Mucosa of rectum (tissue), 2 donors: ENCODE measurements around the gene CST9.

Experiments
- H3K27ac ChIP-seq, 2 donors: one replicate each; pipeline ENCODE4 v1.7.0; 2013; ENCODE audit warnings: inconsistent platforms in 2 of 2, low read depth in 2 of 2, low read length in 2 of 2
- H3K27me3 ChIP-seq, 2 donors: one replicate each; pipeline ENCODE4 v1.7.0; 2013; ENCODE audit warnings: low read length in 2 of 2; ENCODE audit not compliant: control insufficient read depth in 2 of 2, insufficient read depth in 2 of 2
- H3K36me3 ChIP-seq, 2 donors: one replicate each; pipeline ENCODE4 v1.7.0; 2013; ENCODE audit warnings: low read length in 2 of 2; ENCODE audit not compliant: control insufficient read depth in 2 of 2, insufficient read depth in 2 of 2
- H3K4me1 ChIP-seq, 2 donors: one replicate each; pipeline ENCODE4 v1.7.0; 2013; ENCODE audit warnings: low read length in 2 of 2, mild to moderate bottlenecking in 1 of 2; ENCODE audit not compliant: control insufficient read depth in 2 of 2, insufficient read depth in 2 of 2
- H3K4me3 ChIP-seq, 2 donors: one replicate each; pipeline ENCODE4 v1.7.0; 2013; ENCODE audit warnings: low read length in 2 of 2
- H3K9ac ChIP-seq, 2 donors: one replicate each; pipeline ENCODE4 v1.7.0; 2013; ENCODE audit warnings: low read length in 2 of 2, low read depth in 1 of 2, mild to moderate bottlenecking in 1 of 2
- H3K9me3 ChIP-seq, 2 donors: one replicate each; pipeline ENCODE4 v1.7.0; 2013; ENCODE audit warnings: low read length in 2 of 2; ENCODE audit not compliant: control insufficient read depth in 2 of 2
- donor health status: healthy.
- donor health status: Normal muscosa, but diverticular disease.

The CST9 gene, protein sequence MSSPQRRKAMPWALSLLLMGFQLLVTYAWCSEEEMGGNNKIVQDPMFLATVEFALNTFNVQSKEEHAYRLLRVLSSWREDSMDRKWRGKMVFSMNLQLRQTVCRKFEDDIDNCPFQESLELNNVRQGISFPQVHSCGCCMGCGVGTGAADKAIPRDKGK

GRCh38 chr20:23605867-23606651, at the start of gene CST9:
Gene CST9, minus strand, starts transcription at chr20:23605917. Its CDS starts 53 bp downstream, at chr20:23605864.
- H3K27me3 ChIP-seq, result no peaks in the 10 kb centered on the region
- no peaks in the 10 kb centered on the region for H3K9me3 ChIP-seq
- no peak within 1 kb of the TSS for H3K27ac ChIP-seq
- H3K9ac ChIP-seq, result no peak within 1 kb of the TSS
- H3K4me3 ChIP-seq, result no peak within 1 kb of the TSS
- no peaks in the 10 kb centered on the region for H3K4me1 ChIP-seq
- H3K36me3 ChIP-seq, result no peaks in the 10 kb centered on the region

GRCh38 chr20:23654717-23655116, 49.0 kb upstream of the CST9 start:
- Histone ChIP-seq H3K9me3 (no peaks in the 10 kb centered on the region), H3K9ac (no peak overlapping the region), H3K4me3 (no peak overlapping the region), H3K4me1 (peaks cover 0 to 10% of the 10 kb centered on the region in 2 donors), H3K27me3 (no peaks in the 10 kb centered on the region), H3K27ac (peak overlapping the region in 1 of 2 donors; percentile 9), H3K36me3 (no peaks in the 10 kb centered on the region)

- H3K9me3 ChIP-seq, result no peaks in the 10 kb centered on the region
- H3K9ac ChIP-seq, result no peak overlapping the region
- H3K4me3 ChIP-seq, result no peak overlapping the region
- no peaks in the 10 kb centered on the region for H3K27me3 ChIP-seq
- peaks cover 0 to 10% of the 10 kb centered on the region in 2 donors for H3K4me1 ChIP-seq
- no peaks in the 10 kb centered on the region for H3K36me3 ChIP-seq
- peak overlapping the region in 1 of 2 donors; percentile 9 for H3K27ac ChIP-seq
Measured at GRCh38 chr20:23654000-23654399, 48.3 kb upstream of the CST9 start.

DNA sequence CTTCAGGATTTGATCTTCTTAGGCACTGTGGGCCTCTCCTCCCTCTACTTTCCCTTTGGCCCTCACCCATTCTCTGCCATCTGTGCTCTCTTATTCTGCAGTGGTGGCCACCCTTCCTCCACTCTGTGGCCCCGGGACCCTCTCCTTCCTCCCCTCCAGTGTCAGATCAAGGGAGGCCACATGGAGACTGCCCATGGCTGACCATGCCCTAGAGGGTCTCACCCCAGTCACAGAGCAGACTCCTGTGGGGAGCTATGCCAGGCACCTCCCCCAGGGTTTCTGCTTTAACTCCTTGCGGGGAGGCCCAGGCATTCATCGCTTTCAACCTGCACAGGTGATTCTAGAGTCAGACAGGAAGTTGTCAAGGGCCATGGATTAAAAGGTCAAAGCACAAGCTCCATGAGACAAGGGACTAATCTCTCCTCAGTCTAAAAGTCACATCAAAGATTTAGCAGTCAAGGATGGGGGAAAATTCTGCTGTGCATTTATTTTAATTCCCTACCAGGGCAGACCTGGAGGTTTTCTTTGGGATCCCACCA, 47.8 kb upstream of the CST9 start:
- H3K9me3 ChIP-seq, result no peaks in the 10 kb centered on the region
- no peak overlapping the region for H3K4me3 ChIP-seq
- H3K36me3 ChIP-seq, result no peaks in the 10 kb centered on the region
- peaks cover 0 to 10% of the 10 kb centered on the region in 2 donors for H3K4me1 ChIP-seq
- H3K27ac ChIP-seq, result no peak overlapping the region
- no peak overlapping the region for H3K9ac ChIP-seq
- H3K27me3 ChIP-seq, result no peaks in the 10 kb centered on the region

- no peak overlapping the region for H3K27ac ChIP-seq
- no peaks in the 10 kb centered on the region for H3K27me3 ChIP-seq
Measured at GRCh38 chr20:23652926-23653325, 47.2 kb upstream of the CST9 start.

DNA sequence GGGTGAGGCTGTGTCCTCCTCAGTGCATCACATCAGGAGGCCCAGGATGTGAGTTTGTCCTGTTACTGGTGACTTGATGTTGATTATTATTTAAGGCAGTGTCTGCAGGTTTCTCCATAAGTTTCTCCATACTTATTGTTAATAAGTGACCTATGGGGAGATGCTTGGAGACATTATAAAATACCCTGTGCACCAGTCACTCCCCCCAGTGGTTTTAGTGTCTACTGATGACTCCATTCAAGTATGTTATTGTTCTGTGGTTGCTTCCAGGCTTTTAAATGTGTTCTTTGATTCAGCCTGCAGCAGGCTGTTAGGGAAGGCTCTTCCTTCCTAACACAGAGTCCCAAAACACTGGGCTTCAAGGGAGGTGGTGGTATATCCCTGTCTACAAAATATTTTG, 46.7 kb upstream of the CST9 start:
- no peak overlapping the region for H3K9ac ChIP-seq
- H3K4me3 ChIP-seq, result no peak overlapping the region
- H3K36me3 ChIP-seq, result no peaks in the 10 kb centered on the region
- no peak overlapping the region for H3K27ac ChIP-seq
- H3K27me3 ChIP-seq, result no peaks in the 10 kb centered on the region
- H3K9me3 ChIP-seq, result no peaks in the 10 kb centered on the region
- peaks cover 0 to 10% of the 10 kb centered on the region in 2 donors for H3K4me1 ChIP-seq

More at GRCh38 chr20:23652926-23653325, 47.2 kb upstream of the CST9 start:
- Histone ChIP-seq H3K4me3 (no peak overlapping the region), H3K9ac (no peak overlapping the region), H3K36me3 (no peaks in the 10 kb centered on the region), H3K4me1 (peaks cover 0 to 10% of the 10 kb centered on the region in 2 donors), H3K9me3 (no peaks in the 10 kb centered on the region)

DNA sequence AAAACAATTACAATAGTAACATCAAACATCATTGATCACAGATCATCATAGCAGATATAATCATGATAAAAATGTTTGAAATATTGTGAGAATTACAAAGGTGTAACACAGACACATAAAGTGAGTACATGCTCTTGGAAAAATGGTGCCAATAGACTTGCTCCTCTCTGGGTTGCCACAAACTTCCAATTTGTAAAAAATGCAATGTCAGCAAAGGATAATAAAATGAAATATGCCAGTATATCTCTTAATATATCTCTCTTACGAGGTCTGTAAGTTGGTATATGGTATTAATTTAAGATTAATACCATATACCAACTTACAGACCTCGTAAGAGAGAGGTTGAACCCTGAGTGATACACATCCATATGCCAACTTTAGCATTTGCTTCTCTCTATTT, 45.4 kb upstream of the CST9 start:
- Histone ChIP-seq H3K36me3 (no peaks in the 10 kb centered on the region), H3K4me3 (no peak overlapping the region), H3K27ac (no peak overlapping the region), H3K27me3 (no peaks in the 10 kb centered on the region), H3K9ac (no peak overlapping the region), H3K4me1 (peaks cover 0 to 6% of the 10 kb centered on the region in 2 donors), H3K9me3 (no peaks in the 10 kb centered on the region)

GRCh38 chr20:23649830-23650417, 44.2 kb upstream of the CST9 start:
- Histone ChIP-seq H3K9me3 (no peaks in the 10 kb centered on the region), H3K9ac (no peak overlapping the region), H3K27me3 (no peaks in the 10 kb centered on the region), H3K36me3 (no peaks in the 10 kb centered on the region), H3K27ac (no peak overlapping the region), H3K4me3 (no peak overlapping the region), H3K4me1 (peaks cover 0 to 3% of the 10 kb centered on the region in 2 donors)

DNA sequence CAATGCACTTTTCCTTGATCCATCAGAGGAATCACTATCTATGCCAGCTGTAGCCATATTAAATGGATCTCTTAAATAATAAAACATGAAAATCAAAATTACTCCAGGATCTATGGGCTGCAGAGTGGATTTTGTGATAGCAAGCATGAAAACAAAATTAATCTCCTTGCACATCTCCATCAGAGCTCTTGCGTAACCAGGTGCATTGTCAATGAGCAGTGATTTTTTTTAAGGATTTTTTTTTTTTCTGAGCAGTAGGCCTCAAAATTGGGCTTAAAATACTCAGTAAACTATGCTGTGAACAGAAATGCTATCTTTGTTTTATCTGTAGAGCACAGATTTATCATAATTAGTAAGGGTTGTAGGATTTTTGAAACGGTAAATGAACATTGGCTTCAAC, 43.5 kb upstream of the CST9 start:
- H3K27me3 ChIP-seq, result no peaks in the 10 kb centered on the region
- H3K4me3 ChIP-seq, result no peak overlapping the region
- H3K9ac ChIP-seq, result no peak overlapping the region
- H3K4me1 ChIP-seq, result no peaks in the 10 kb centered on the region
- no peaks in the 10 kb centered on the region for H3K36me3 ChIP-seq
- no peak overlapping the region for H3K27ac ChIP-seq
- H3K9me3 ChIP-seq, result no peaks in the 10 kb centered on the region

GRCh38 chr20:23647346-23647745, 41.6 kb upstream of the CST9 start:
- Histone ChIP-seq H3K36me3 (no peaks in the 10 kb centered on the region), H3K27me3 (no peaks in the 10 kb centered on the region), H3K4me1 (no peaks in the 10 kb centered on the region), H3K27ac (no peak overlapping the region), H3K4me3 (no peak overlapping the region), H3K9me3 (no peaks in the 10 kb centered on the region), H3K9ac (no peak overlapping the region)
